Prostate gland (tissue), 2 donors: ENCODE data around the gene RNF146.
"Not testable (repeated sequence)": the region's sequence is repeated elsewhere in the genome, so short reads cannot be mapped to it uniquely, and the experiment has no call there.

ENCODE experiments used
- CTCF ChIP-seq, 4 experiments: fragments of 200-600 bp in 2 of 4; fragments of 450-650 bp in 2 of 4; sonication (generic) in 2 of 4; IDR thresholded peaks; 1 replicate in 3 of 4; 2 replicates in 1 of 4; pipeline ENCODE4 v1.5.1; 2016 to 2019; ENCODE audit warnings: antibody characterized with exemption in 4 of 4, mild to moderate bottlenecking in 2 of 4, moderate library complexity in 2 of 4
- POLR2A ChIP-seq: fragments of 450-650 bp; IDR thresholded peaks from one replicate; pipeline ENCODE4 v1.6.1; 2016; ENCODE audit warnings: antibody characterized with exemption, mild to moderate bottlenecking

- TF ChIP-seq POLR2A; CTCF (IDR thresholded peaks at IDR 0.05): not testable (repeated sequence)
These were observed 64.6 kb downstream of the RNF146 start for GRCh38 chr6:127331256-127331655.
